Panc1 (cell line): ENCODE results near the gene NEMP1. TPM values are rescaled to one million over a fixed set of nuclear protein-coding genes. Genes with fewer than 3 reads are reported as not detected.
"Not testable (repeated sequence)": the region's sequence is repeated elsewhere in the genome, so short reads cannot be mapped to it uniquely, and the experiment has no call there.

Source experiments
- ATAC-seq: fragments of 200-7000 bp; cut with Tn5 transposase; 2 replicates; pipeline ENCODE4 v1.9.1; 2020; ENCODE audit warnings: mild to moderate bottlenecking, moderate library complexity
- BruUV-seq: library from RNA; stranded (reverse); fragments of 400-500 nt; replicated peaks from 2 replicates; lab custom pipeline; 2021; lab: Mats Ljungman, UMichigan
- CTCF ChIA-PET: fragments of 300-600 bp; sonication (Branson Sonifier 250); formaldehyde crosslinking; loops from one replicate; lab custom pipeline; 2022; ENCODE audit warnings: antibody characterized with exemption; lab: Charles Lee
- POLR2A ChIA-PET: fragments of 300-600 bp; sonication (Branson Sonifier 250); formaldehyde crosslinking; loops from one replicate; lab custom pipeline; 2022; ENCODE audit warnings: antibody characterized with exemption; lab: Charles Lee
- DNase-seq: peaks from one replicate; pipeline ENCODE4 v3.0.0-alpha.2; 2010; ENCODE audit warnings: low read depth, low spot score
- H3K27ac ChIP-seq: 2 replicates; pipeline ENCODE4 v1.5.1; 2011; ENCODE audit warnings: mild to moderate bottlenecking, low read length, inconsistent platforms
- H3K27me3 ChIP-seq: fragments of 200-500 bp; sonication (Bioruptor generic); 2 replicates; pipeline ENCODE4 v1.6.0; 2014; ENCODE audit warnings: low read length, inconsistent platforms; ENCODE audit not compliant: control insufficient read depth, insufficient read depth
- H3K36me3 ChIP-seq: fragments of 200-500 bp; sonication (Bioruptor generic); 2 replicates; pipeline ENCODE4 v1.5.1; 2014; ENCODE audit warnings: inconsistent platforms, mild to moderate bottlenecking, low read length, moderate library complexity; ENCODE audit not compliant: control insufficient read depth, insufficient read depth
- H3K4me1 ChIP-seq: 2 replicates; pipeline ENCODE4 v1.5.1; 2011; ENCODE audit warnings: inconsistent platforms, mild to moderate bottlenecking, low read length, moderate library complexity; ENCODE audit not compliant: control insufficient read depth, insufficient read depth
- H3K4me3 ChIP-seq, 2 experiments: 2 replicates each; pipeline ENCODE4 v1.5.1; 2011 to 2012; ENCODE audit warnings: low read depth in 2 of 2, low read length in 2 of 2, mild to moderate bottlenecking in 2 of 2, inconsistent platforms in 1 of 2, moderate library complexity in 1 of 2
- H3K9me3 ChIP-seq: fragments of 200-500 bp; sonication (Bioruptor generic); 2 replicates; pipeline ENCODE4 v1.5.1; 2014; ENCODE audit warnings: low read depth, mild to moderate bottlenecking, inconsistent platforms, low read length, moderate library complexity; ENCODE audit not compliant: control insufficient read depth, insufficient read depth
- POLR2AphosphoS5 ChIP-seq: IDR thresholded peaks from 2 replicates; pipeline ENCODE4 v1.6.1; 2012; ENCODE audit warnings: mild to moderate bottlenecking, low read depth, low read length, moderate library complexity
- SIN3A ChIP-seq: IDR thresholded peaks from 2 replicates; pipeline ENCODE4 v1.6.1; 2012; ENCODE audit warnings: low read depth, mild to moderate bottlenecking, low read length, moderate library complexity, borderline replicate concordance; ENCODE audit not compliant: insufficient read depth
- TCF7L2 ChIP-seq: IDR thresholded peaks from 2 replicates; pipeline ENCODE4 v1.6.1; 2011; ENCODE audit warnings: mild to moderate bottlenecking, low read depth, low read length, inconsistent platforms
- in situ Hi-C: cut with HindIII; loops from 2 replicates; pipeline ENCODE4 v1.10.0; 2016; ENCODE audit warnings: low sequenced_read_pairs, low pct_unique_long_range_greater_than_20kb
- intact Hi-C: fragments of 100-400 bp; cut with micrococcal nuclease; formaldehyde crosslinking; loops from one replicate; pipeline ENCODE4 v1.10.0; 2022; ENCODE audit not compliant: unreplicated experiment
- total RNA-seq: library from RNA; stranded (reverse); gene quantifications from one replicate; pipeline ENCODE4 v1.2.1, GENCODE V29; 2021; ENCODE audit not compliant: unreplicated experiment
- TF ChIP-seq, protein P1 (sequence below), 2 experiments: IDR thresholded peaks; 2 replicates each; pipeline ENCODE4 v1.6.1; 2011 to 2012; ENCODE audit warnings: low read depth in 2 of 2, control low read depth in 1 of 2, low read length in 1 of 2, mild to moderate bottlenecking in 1 of 2, moderate library complexity in 1 of 2; ENCODE audit not compliant: insufficient read depth in 1 of 2
- TF ChIP-seq, protein P2 (sequence below): fragments of 450-650 bp; IDR thresholded peaks from 2 replicates; pipeline ENCODE4 v1.5.1; 2017; ENCODE audit warnings: mild to moderate bottlenecking

Gene NEMP1
- total RNA-seq, 1 experiment from 2014 or later = 46.9 TPM

DNA sequence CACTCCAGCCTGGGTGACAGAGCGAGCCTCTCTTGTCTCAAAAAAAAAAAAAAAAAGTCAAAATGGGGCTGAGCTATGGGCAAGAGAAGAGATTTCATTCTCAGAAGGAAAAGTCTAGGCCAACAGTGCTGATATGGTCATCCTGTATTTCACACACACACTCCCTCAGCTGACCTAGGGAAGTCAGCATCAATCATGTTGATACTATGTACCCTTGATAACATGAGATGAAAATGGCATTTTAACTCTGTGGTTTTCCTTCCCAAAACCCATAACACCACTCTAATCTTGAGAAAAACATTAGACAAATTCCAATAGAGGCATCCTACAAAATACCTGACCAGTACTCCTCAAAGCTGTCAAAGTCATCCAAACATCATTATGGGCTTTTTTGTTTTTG, 2.3 kb upstream of the NEMP1 start:
- intact Hi-C loops = no loop called here
- in situ Hi-C loops = no loop called here
- Histone ChIP-seq H3K27me3 (no peaks in the 10 kb centered on the region), H3K4me1 (0 out of 2 replicates have a peak, but pooled peaks cover under 1% of the 10 kb centered on the region), H3K9me3 (no peaks in the 10 kb centered on the region), H3K36me3 (no peaks in the 10 kb centered on the region), H3K4me3 (no peak overlapping the region), H3K27ac (no peak overlapping the region)
- TF ChIP-seq TCF7L2 = no peak
- ChIA-PET POLR2A (no interaction called here), CTCF (interaction anchor here (0.7 kb wide), 1 partner anchor 18 kb away, joined by 4 read pairs; no protein-coding TSS in a partner anchor)
- ATAC-seq = no peak
- no TSS peak for BruUV-seq
- DNase-seq = no peak

DNA sequence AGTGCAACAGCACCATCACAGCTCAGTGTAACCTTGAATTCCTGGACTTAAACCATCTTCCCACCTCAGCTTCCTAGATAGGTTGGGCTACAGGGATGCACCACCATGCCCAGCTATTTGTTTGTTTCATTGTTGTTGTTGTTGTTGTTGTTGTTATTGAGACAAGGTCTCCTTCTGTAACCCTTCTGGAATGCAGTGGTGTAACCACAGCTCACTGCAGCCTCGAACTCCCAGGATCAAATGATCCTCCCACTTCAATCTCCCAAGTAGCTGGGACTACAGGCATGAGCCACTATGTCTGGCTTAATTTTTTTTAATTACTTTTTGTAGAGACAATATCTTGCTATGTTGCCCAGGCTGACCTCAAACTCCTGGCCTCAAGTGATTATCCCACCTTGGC, 1.2 kb upstream of the NEMP1 start:
- in situ Hi-C loops = no loop called here
- Histone ChIP-seq H3K4me1 (no peaks in the 10 kb centered on the region), H3K36me3 (no peaks in the 10 kb centered on the region), H3K9me3 (no peaks in the 10 kb centered on the region), H3K27ac (peak overlapping the region; percentile 90), H3K4me3 (no peak overlapping the region), H3K27me3 (no peaks in the 10 kb centered on the region)
- no TSS peak for BruUV-seq
- ATAC-seq = no peak
- TF ChIP-seq TCF7L2 (no peak), SIN3A (no peak), POLR2AphosphoS5 (no peak)
- TF ChIP-seq, protein P1, sequence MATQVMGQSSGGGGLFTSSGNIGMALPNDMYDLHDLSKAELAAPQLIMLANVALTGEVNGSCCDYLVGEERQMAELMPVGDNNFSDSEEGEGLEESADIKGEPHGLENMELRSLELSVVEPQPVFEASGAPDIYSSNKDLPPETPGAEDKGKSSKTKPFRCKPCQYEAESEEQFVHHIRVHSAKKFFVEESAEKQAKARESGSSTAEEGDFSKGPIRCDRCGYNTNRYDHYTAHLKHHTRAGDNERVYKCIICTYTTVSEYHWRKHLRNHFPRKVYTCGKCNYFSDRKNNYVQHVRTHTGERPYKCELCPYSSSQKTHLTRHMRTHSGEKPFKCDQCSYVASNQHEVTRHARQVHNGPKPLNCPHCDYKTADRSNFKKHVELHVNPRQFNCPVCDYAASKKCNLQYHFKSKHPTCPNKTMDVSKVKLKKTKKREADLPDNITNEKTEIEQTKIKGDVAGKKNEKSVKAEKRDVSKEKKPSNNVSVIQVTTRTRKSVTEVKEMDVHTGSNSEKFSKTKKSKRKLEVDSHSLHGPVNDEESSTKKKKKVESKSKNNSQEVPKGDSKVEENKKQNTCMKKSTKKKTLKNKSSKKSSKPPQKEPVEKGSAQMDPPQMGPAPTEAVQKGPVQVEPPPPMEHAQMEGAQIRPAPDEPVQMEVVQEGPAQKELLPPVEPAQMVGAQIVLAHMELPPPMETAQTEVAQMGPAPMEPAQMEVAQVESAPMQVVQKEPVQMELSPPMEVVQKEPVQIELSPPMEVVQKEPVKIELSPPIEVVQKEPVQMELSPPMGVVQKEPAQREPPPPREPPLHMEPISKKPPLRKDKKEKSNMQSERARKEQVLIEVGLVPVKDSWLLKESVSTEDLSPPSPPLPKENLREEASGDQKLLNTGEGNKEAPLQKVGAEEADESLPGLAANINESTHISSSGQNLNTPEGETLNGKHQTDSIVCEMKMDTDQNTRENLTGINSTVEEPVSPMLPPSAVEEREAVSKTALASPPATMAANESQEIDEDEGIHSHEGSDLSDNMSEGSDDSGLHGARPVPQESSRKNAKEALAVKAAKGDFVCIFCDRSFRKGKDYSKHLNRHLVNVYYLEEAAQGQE (IDR thresholded peaks at IDR 0.05; ENCODE audit: insufficient read depth in 1 of 2, low read depth in 2 of 2, low read length in 1 of 2) = no peak
- TF ChIP-seq, protein P2, sequence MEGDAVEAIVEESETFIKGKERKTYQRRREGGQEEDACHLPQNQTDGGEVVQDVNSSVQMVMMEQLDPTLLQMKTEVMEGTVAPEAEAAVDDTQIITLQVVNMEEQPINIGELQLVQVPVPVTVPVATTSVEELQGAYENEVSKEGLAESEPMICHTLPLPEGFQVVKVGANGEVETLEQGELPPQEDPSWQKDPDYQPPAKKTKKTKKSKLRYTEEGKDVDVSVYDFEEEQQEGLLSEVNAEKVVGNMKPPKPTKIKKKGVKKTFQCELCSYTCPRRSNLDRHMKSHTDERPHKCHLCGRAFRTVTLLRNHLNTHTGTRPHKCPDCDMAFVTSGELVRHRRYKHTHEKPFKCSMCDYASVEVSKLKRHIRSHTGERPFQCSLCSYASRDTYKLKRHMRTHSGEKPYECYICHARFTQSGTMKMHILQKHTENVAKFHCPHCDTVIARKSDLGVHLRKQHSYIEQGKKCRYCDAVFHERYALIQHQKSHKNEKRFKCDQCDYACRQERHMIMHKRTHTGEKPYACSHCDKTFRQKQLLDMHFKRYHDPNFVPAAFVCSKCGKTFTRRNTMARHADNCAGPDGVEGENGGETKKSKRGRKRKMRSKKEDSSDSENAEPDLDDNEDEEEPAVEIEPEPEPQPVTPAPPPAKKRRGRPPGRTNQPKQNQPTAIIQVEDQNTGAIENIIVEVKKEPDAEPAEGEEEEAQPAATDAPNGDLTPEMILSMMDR = no peak
- POLR2A ChIA-PET = interaction anchor here (1.4 kb wide), 1 partner anchor 31 kb away, joined by 6 read pairs; the partner anchor contains the start of gene STAT6
- DNase-seq = no peak
- intact Hi-C loops = no loop called here
- CTCF ChIA-PET = interaction anchor here (0.6 to 2.4 kb wide), 4 partner anchors 10 to 53 kb away, joined by 3 to 12 read pairs (median 4); partner anchors contain the start of gene STAT6

DNA sequence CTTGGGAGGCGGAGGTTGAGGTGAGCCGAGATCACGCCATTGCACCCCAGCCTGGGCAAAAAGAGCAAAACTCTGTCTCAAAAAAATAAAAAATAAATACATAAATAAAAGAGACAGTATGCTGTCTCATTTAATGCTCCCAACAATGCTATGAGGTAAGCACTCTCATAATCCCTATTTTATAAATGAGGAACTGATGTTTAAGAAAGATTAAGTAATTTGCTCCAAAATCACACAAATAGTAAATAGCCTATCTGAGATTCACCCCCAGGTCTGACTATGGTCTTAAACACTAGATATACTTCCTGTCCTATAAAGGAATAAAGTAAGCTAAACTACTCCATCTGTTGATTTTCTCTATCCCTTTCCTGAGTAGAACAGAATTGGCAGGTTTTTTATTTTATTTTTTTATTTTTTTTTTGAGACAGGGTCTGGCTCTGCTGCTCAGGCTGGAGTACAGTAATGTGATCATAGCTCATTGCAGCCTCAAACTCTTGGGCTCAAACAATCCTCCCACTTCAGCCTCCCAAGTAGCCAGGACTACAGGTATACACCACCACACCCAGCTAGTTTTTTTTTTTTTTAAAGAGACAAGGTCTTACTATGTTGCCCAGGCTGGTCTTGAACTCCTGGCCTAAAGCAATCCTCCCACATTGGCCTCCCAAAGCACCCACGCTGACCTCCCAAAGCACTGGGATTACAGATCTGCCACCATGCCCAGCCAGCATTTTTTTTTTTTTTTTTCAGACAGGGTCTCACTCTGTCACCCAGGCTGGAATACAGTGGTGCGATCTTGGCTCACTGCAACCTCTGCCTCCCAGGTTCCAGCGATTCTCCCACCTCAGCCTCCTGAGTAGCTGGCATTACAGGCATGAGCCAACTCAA, 4.8 kb downstream of the NEMP1 start:
- ATAC-seq, H3K4me3 ChIP-seq, intact Hi-C loops, H3K27ac ChIP-seq, DNase-seq, H3K9me3 ChIP-seq, H3K27me3 ChIP-seq, H3K4me1 ChIP-seq, in situ Hi-C loops, BruUV-seq: not testable (repeated sequence)
- peaks cover 17% of the 10 kb centered on the region for H3K36me3 ChIP-seq
- CTCF ChIA-PET = interaction anchor here (1.0 kb wide), 1 partner anchor 38 kb away, joined by 7 read pairs; no protein-coding TSS in a partner anchor
- POLR2A ChIA-PET = interaction anchor here (0.6 to 0.7 kb wide), 2 partner anchors 310 to 337 kb away, joined by 3 to 5 read pairs; no protein-coding TSS in a partner anchor
